Endodermal cell (in vitro differentiated cells): ENCODE results near the gene CDKN1A. TPM values are rescaled to one million over a fixed set of nuclear protein-coding genes. Genes with fewer than 3 reads are reported as not detected.

ENCODE experiments used
- DNase-seq: peaks from one replicate; pipeline ENCODE4 v3.0.0-alpha.2; 2017
- H3K27ac ChIP-seq: 2 replicates; pipeline ENCODE4 v1.5.1; 2013; ENCODE audit warnings: mild to moderate bottlenecking, low read depth, low read length, moderate library complexity
- H3K27me3 ChIP-seq: 2 replicates; pipeline ENCODE4 v1.6.1; 2013; ENCODE audit warnings: mild to moderate bottlenecking, low read length, moderate library complexity; ENCODE audit not compliant: insufficient read depth, control insufficient read depth, poor library complexity, severe bottlenecking
- H3K36me3 ChIP-seq: 2 replicates; pipeline ENCODE4 v1.7.0; 2013; ENCODE audit warnings: mild to moderate bottlenecking, low read length, moderate library complexity; ENCODE audit not compliant: control insufficient read depth, insufficient read depth
- H3K4me1 ChIP-seq: one replicate; pipeline ENCODE4 v1.7.0; 2013; ENCODE audit warnings: low read length; ENCODE audit not compliant: control insufficient read depth, insufficient read depth
- H3K4me3 ChIP-seq: 2 replicates; pipeline ENCODE4 v1.5.1; 2013; ENCODE audit warnings: mild to moderate bottlenecking, low read length, moderate library complexity
- H3K9ac ChIP-seq: 2 replicates; pipeline ENCODE4 v1.6.1; 2013; ENCODE audit warnings: mild to moderate bottlenecking, low read length, moderate library complexity; ENCODE audit not compliant: poor library complexity, severe bottlenecking; ENCODE audit errors: extremely low read depth
- H3K9me3 ChIP-seq: 2 replicates; pipeline ENCODE4 v1.6.1; 2013; ENCODE audit warnings: mild to moderate bottlenecking, low read length, moderate library complexity; ENCODE audit not compliant: control insufficient read depth
- H3K27ac Mint-ChIP-seq: 2 replicates; pipeline ENCODE4 v1.8.0; 2020; ENCODE audit warnings: mixed read lengths
- H3K27me3 Mint-ChIP-seq: 2 replicates; pipeline ENCODE4 v1.8.0; 2021; ENCODE audit warnings: mild to moderate bottlenecking, mixed read lengths; ENCODE audit not compliant: insufficient read depth
- H3K36me3 Mint-ChIP-seq: 2 replicates; pipeline ENCODE4 v1.8.0; 2020; ENCODE audit warnings: low read depth, mixed read lengths
- H3K4me1 Mint-ChIP-seq: 2 replicates; pipeline ENCODE4 v1.8.0; 2020; ENCODE audit warnings: mixed read lengths
- H3K4me3 Mint-ChIP-seq: 2 replicates; pipeline ENCODE4 v1.8.0; 2020; ENCODE audit warnings: mild to moderate bottlenecking, moderate library complexity, mixed read lengths
- H3K9me3 Mint-ChIP-seq: 2 replicates; pipeline ENCODE4 v1.8.0; 2020; ENCODE audit warnings: mild to moderate bottlenecking, mixed read lengths
- WGBS, 2 experiments: methylation state at CpG; one replicate each; pipeline versions ENCODE4 v1.1.5 to v1.1.7; 2013; ENCODE audit warnings: missing lambda C conversion rate in 2 of 2, mixed read lengths in 1 of 2; ENCODE audit not compliant: insufficient coverage in 1 of 2, insufficient read length in 1 of 2; 5-methylcytosine and 5-hydroxymethylcytosine counted together
- total RNA-seq, 2 donors: library from RNA; stranded (reverse); fragmentation: NEBNext Ultra II Directional in 1 of 2; extraction: Animal tissue kit (Norgen Biotek cat#: 25700) in 1 of 2; gene quantifications; 2 replicates in 1 of 2; 3 replicates in 1 of 2; pipeline ENCODE4 v1.2.1, GENCODE V29; 2021
- TF ChIP-seq, protein P1 (sequence below): fragments of 200-600 bp; sonication (generic); conservative IDR thresholded peaks from 2 replicates; pipeline ENCODE4 v1.5.0; 2021; ENCODE audit warnings: antibody characterized with exemption, mild to moderate bottlenecking

CDKN1A gene
- total RNA-seq, 2 donors from 2014 or later, result 1.9 to 3.7 TPM

DNA sequence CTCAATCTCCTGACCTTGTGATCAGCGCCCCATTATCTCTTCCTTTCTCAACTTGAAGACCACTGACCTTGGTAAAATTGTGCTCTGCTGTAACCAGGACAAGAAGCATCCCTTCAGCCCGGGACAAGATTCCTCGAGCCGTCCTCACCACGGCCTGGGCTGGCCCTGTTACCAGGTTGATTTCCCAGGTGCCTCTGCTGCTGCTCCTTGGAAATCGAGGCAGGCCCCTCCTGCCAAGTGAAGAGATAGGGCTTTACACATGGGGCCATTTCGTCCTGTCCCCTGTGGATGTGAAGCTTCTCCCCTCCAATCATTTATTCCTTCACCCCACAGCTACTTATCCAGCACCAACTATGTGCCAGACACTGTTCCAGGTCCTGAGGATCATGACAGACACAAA lies 40.6 kb downstream of the CDKN1A start:
- 91 to 100% methylated on average over 1 to 7 of the region's 7 CpGs for WGBS, 2 experiments
- no peaks in the 10 kb centered on the region for H3K27me3 ChIP-seq
- H3K27ac Mint-ChIP-seq, result no peak overlapping the region
- no peaks in the 10 kb centered on the region for H3K36me3 Mint-ChIP-seq
- H3K4me3 ChIP-seq, result no peak overlapping the region
- no peaks in the 10 kb centered on the region for H3K9me3 ChIP-seq
- no peaks in the 10 kb centered on the region for H3K27me3 Mint-ChIP-seq
- TF ChIP-seq, protein P1, sequence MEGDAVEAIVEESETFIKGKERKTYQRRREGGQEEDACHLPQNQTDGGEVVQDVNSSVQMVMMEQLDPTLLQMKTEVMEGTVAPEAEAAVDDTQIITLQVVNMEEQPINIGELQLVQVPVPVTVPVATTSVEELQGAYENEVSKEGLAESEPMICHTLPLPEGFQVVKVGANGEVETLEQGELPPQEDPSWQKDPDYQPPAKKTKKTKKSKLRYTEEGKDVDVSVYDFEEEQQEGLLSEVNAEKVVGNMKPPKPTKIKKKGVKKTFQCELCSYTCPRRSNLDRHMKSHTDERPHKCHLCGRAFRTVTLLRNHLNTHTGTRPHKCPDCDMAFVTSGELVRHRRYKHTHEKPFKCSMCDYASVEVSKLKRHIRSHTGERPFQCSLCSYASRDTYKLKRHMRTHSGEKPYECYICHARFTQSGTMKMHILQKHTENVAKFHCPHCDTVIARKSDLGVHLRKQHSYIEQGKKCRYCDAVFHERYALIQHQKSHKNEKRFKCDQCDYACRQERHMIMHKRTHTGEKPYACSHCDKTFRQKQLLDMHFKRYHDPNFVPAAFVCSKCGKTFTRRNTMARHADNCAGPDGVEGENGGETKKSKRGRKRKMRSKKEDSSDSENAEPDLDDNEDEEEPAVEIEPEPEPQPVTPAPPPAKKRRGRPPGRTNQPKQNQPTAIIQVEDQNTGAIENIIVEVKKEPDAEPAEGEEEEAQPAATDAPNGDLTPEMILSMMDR, result no peak
- no peaks in the 10 kb centered on the region for H3K9me3 Mint-ChIP-seq
- H3K4me1 ChIP-seq, result no peaks in the 10 kb centered on the region
- H3K27ac ChIP-seq, result no peak overlapping the region
- H3K4me1 Mint-ChIP-seq, result no peaks in the 10 kb centered on the region
- no peak overlapping the region for H3K4me3 Mint-ChIP-seq
- DNase-seq, result no peak
- H3K36me3 ChIP-seq, result no peaks in the 10 kb centered on the region
- no peak overlapping the region for H3K9ac ChIP-seq

DNA sequence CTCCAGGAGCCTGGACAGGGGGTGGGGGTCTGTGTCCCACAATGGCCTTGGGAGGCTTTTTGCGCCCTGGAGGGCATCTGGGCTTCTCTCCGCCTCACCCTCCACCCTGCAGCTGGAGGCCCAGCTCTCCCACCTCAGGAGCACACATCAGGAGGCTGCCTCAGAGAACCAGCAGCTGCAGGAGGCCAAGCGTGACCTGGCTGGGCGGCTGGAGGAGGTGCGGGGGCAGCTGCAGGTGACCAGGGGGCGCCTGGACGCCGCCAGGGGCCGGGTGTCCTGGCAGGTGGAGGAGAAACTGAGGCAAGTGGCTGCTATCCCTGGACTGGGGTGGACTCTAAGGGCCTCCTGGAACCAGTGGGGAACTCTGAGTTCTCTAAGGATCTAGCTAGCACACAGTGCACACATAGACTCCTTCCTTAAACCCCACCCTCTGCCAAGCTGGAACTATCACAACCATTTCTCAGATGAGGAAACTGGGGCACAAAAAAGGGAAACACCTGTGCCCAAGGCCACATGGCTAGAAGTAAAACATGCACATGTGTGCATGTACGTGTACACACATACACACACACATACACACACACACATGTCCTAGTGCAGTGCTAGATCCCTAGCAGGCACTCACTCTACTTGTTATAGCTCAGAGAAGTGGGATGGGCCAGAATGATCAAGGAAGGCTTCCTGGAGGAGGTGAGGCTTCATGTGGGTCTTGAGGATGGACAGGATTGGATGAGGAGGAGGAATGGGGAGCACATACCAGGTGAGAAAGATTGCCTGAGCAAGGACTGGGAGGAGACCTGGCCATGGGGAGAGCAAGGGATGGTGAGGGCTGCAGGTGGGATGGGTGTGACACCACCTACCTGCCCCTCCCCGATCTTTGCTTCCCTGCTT lies 42.0 kb downstream of the CDKN1A start:
- DNase-seq, result peak; percentile 32
- H3K9ac ChIP-seq, result no peak overlapping the region
- H3K27ac Mint-ChIP-seq, result no peak overlapping the region
- H3K9me3 Mint-ChIP-seq, result no peaks in the 10 kb centered on the region
- H3K27me3 ChIP-seq, result no peaks in the 10 kb centered on the region
- peaks cover 1% of the 10 kb centered on the region for H3K4me1 Mint-ChIP-seq
- no peaks in the 10 kb centered on the region for H3K36me3 Mint-ChIP-seq
- H3K4me3 Mint-ChIP-seq, result no peak overlapping the region
- TF ChIP-seq, protein P1, result no peak
- H3K9me3 ChIP-seq, result no peaks in the 10 kb centered on the region
- no peaks in the 10 kb centered on the region for H3K4me1 ChIP-seq
- 90 to 100% methylated on average over 5 to 11 of the region's 11 CpGs for WGBS, 2 experiments
- H3K36me3 ChIP-seq, result no peaks in the 10 kb centered on the region
- no peak overlapping the region for H3K27ac ChIP-seq
- no peak overlapping the region for H3K4me3 ChIP-seq
- no peaks in the 10 kb centered on the region for H3K27me3 Mint-ChIP-seq

DNA sequence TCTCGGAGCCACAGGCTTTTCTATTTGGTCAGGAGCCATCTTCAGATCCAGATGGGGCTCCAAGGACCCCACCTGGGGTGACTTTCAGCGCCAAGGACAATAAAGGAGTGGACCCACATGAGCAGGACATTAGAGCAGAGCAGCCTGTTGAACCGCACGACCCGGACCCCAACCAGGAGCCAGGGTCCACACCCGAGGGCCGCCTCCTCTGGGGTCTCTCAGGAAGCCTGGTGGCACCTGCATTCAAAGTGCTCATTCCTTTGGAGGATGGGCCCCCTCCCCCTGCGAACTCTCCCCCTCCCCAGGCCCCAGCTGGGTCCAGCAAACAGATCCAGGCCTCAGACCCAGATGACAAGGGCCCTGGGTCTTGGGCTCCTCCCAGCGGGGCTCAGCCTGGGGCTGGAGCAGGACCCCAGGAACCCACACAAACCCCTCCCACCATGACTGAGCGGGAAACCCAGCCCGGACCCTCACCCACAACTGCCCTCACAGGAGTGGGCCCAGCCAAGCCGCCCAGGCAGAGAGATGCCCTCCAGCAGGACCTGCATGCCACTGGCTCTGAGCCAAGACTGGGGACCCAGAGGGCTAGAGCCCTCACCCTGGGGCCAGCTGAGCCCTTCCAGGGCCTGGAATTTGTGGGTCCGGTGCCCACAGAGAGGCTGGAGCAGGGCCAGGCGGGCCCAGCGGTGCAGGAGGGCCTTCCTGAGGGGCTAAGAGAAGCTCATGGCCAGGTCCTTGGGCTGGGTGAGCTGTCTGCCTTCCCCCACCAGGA lies 43.0 kb downstream of the CDKN1A start:
- Histone ChIP-seq H3K27me3 (no peaks in the 10 kb centered on the region), H3K9me3 (no peaks in the 10 kb centered on the region), H3K27ac (no peak overlapping the region), H3K9ac (no peak overlapping the region), H3K36me3 (no peaks in the 10 kb centered on the region), H3K4me3 (no peak overlapping the region), H3K4me1 (no peaks in the 10 kb centered on the region)
- Mint-ChIP-seq H3K4me3 (no peak overlapping the region), H3K27ac (no peak overlapping the region), H3K4me1 (peaks cover 1% of the 10 kb centered on the region), H3K9me3 (no peaks in the 10 kb centered on the region), H3K36me3 (no peaks in the 10 kb centered on the region), H3K27me3 (no peaks in the 10 kb centered on the region)
- WGBS, 2 experiments, result 93% methylated on average over 6 to 15 of the region's 15 CpGs
- no peak for DNase-seq
- TF ChIP-seq, protein P1, result no peak
